ENCODE results near the gene TFDP2. TPM values are rescaled to one million over a fixed set of nuclear protein-coding genes. Genes with fewer than 3 reads are reported as not detected.

Gene TFDP2
- total RNA-seq, 1 experiment from 2014 or later: 55.4 TPM

- Histone ChIP-seq H2AFZ (ENCODE audit: low read depth, low read length, poor library complexity, severe bottlenecking) (no peak overlapping the region), H3K9me2 (ENCODE audit: insufficient read depth) (no peaks in the 10 kb centered on the region), H3K36me3 (ENCODE audit: control insufficient read depth in 1 of 2, insufficient read depth in 2 of 2, low read length in 2 of 2) (no peaks in the 10 kb centered on the region), H3K9me3 (ENCODE audit: control insufficient read depth in 1 of 2, insufficient read depth in 1 of 2, low read depth in 1 of 2, low read length in 2 of 2) (no peaks in the 10 kb centered on the region), H3K4me2 (ENCODE audit: low read length) (no peak overlapping the region), H3K27me3 (ENCODE audit: insufficient read depth, low read length) (no peaks in the 10 kb centered on the region), H3K79me2 (ENCODE audit: insufficient read depth, low read length) (no peaks in the 10 kb centered on the region), H3K27ac (ENCODE audit: low read depth, low read length) (no peak overlapping the region), H3K4me1 (ENCODE audit: control insufficient read depth in 1 of 2, insufficient read depth in 2 of 2, low read length in 2 of 2) (peaks cover 17 to 18% of the 10 kb centered on the region in 2 experiments), H3K4me3 (replicated peaks in 1 of 2; ENCODE audit: low read depth in 1 of 2, low read length in 2 of 2) (no peak overlapping the region), H4K20me1 (ENCODE audit: insufficient read depth) (no peaks in the 10 kb centered on the region), H3K9ac (ENCODE audit: low read length) (no peak overlapping the region)
- no TSS peak for BruUV-seq (replicated peaks)
- ChIA-PET CTCF (no interaction called here), RAD21 (ENCODE audit: low non-redundant PET in 1 of 2, low total read pairs in 2 of 2, uncharacterized antibody in 2 of 2, unreplicated experiment in 2 of 2) (no interaction called here), POLR2A (no interaction called here)
- no peak for DNase-seq (ENCODE audit: low read depth, low spot score)
- TF ChIP-seq ELF1 (IDR thresholded peaks at IDR 0.05; ENCODE audit: borderline replicate concordance, low read depth) (no peak), POLR2AphosphoS5 (IDR thresholded peaks at IDR 0.05; ENCODE audit: low read depth, low read length) (no peak), YY1 (IDR thresholded peaks at IDR 0.05; ENCODE audit: extremely low read depth, insufficient replicate concordance, low read depth, low read length) (no peak), ZBTB33 (IDR thresholded peaks at IDR 0.05; ENCODE audit: extremely low read depth, insufficient replicate concordance, low read length) (no peak), EZH2phosphoT487 (IDR thresholded peaks at IDR 0.05; ENCODE audit: borderline replicate concordance) (no peak), CBX3 (IDR thresholded peaks at IDR 0.05; ENCODE audit: low read depth) (no peak), ZFX (IDR thresholded peaks at IDR 0.05) (no peak)
- TF ChIP-seq, protein P1, sequence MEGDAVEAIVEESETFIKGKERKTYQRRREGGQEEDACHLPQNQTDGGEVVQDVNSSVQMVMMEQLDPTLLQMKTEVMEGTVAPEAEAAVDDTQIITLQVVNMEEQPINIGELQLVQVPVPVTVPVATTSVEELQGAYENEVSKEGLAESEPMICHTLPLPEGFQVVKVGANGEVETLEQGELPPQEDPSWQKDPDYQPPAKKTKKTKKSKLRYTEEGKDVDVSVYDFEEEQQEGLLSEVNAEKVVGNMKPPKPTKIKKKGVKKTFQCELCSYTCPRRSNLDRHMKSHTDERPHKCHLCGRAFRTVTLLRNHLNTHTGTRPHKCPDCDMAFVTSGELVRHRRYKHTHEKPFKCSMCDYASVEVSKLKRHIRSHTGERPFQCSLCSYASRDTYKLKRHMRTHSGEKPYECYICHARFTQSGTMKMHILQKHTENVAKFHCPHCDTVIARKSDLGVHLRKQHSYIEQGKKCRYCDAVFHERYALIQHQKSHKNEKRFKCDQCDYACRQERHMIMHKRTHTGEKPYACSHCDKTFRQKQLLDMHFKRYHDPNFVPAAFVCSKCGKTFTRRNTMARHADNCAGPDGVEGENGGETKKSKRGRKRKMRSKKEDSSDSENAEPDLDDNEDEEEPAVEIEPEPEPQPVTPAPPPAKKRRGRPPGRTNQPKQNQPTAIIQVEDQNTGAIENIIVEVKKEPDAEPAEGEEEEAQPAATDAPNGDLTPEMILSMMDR (IDR thresholded peaks at IDR 0.05 in 2 of 3, conservative IDR thresholded peaks at IDR 0.05 in 1 of 3; ENCODE audit: borderline replicate concordance in 1 of 3, insufficient read depth in 1 of 3, low read depth in 2 of 3, low read length in 2 of 3): 0 out of 6 replicates have a peak, but pooled peaks of 1 of the 3 experiments have one; percentile 9
- no peak for ATAC-seq
- intact Hi-C loops (cut with micrococcal nuclease): loop anchor here (5.0 kb wide), 1 partner anchor 164 kb away; no protein-coding TSS in a partner anchor
These were observed 186.0 kb downstream of the TFDP2 start for GRCh38 chr3:141963301-141963700.

Data from HCT116 (cell line).